NCI-H1105 (cell line): ENCODE results near the gene SIX4.
"Not testable (repeated sequence)": the region's sequence is repeated elsewhere in the genome, so short reads cannot be mapped to it uniquely, and the experiment has no call there.

Experiments used
- DNase-seq: peaks from one replicate; lab custom pipeline; 2025; lab: John Stamatoyannopoulos, UW

SIX4 gene

DNA sequence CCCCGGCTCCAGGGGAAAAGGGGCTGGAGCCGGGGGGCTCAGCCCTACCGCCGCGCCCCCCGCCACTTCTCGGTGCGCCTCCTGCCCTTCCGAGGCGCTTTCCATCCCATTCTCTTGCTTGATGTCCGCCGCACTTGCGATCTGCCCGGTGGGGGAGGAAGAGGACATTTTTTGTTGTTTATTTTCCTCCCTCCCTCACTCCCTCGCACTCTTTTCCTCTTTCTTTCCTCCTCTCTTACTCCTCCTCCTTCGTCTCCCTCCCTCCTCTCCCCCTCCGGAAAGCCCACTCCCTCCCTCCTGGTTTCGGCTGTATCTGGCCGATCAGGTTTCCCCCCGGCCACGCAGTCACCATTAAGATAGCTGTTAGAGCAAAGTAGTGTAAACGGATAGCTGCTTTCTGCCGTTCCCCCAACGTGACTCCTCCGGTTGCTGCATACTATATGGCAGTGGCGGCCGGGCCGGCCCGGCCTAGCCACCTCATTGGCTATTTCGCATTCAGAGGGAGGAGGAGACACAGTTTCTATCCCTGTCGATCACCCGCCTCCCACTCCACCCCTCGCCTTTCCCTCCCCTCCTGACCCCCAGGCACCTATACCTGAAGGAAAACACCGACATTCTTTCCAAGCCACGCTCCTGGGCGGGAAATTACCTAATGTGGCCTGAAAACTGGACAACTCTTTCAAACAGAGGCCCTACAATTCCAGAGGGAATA is at the start of gene SIX4:
Gene SIX4 (minus strand): TSS at position 445 of the 712 bp plus-strand sequence. CDS start 277 bp downstream, at position 168.
- DNase-seq = peak; percentile 93

DNA sequence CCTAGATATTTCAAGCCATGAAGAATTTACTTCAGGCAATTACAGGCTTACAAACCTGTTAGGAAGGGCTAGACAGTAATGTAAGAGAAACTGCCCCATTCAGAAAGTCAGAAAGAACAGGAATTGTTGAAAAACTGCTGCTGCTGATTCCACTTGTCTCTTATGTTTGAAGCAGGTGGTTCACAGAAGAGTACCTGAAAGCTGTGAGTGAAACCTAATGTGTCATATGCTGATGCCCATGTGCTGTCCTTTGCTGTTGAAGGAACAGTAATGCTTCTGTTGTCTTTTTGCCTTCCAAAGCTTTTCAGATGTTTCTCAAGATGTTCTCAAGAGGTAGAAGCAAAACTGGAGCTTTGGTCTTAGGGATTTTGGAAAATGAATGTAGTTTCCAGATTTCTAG is 49.4 kb upstream of the SIX4 start:
- no peak for DNase-seq

DNA sequence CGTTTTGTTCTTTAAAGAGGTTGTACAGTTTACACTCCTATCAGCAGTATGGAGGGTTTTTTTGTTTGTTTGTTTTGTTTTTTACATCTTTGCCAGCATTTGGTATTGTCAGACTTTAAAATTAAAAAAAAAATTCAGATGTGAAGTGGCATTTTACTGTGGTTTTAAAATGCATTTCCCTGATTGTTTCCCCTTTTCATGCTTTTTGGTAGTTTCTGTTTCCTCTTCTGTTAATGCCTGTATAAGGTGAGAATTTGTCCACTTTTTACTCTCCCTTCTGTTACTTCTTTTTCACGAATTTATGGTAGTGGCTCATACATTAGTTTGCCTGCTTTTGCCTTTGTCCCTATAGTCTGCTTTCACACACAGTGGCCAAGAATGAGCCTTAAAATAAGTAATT is 47.0 kb upstream of the SIX4 start:
- DNase-seq = no peak

DNA sequence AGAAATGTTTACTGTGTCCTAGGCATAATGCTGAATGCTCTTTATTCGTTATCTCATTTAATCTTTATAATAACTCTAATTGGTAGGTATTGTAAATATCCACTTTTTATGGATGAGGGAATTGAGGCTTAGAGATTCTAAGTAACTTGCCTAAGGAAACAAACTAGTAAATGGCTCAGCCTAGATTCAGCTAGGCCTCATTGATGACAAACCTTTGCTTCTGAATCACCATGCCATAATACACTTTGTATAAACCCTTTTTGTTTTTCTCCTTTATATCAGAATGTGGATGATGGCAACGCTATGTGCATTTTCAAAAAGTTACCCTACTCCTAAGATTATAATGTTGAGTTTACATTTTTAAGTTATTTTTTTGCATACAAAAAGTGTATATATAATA is 44.5 kb upstream of the SIX4 start:
- DNase-seq = no peak

DNA sequence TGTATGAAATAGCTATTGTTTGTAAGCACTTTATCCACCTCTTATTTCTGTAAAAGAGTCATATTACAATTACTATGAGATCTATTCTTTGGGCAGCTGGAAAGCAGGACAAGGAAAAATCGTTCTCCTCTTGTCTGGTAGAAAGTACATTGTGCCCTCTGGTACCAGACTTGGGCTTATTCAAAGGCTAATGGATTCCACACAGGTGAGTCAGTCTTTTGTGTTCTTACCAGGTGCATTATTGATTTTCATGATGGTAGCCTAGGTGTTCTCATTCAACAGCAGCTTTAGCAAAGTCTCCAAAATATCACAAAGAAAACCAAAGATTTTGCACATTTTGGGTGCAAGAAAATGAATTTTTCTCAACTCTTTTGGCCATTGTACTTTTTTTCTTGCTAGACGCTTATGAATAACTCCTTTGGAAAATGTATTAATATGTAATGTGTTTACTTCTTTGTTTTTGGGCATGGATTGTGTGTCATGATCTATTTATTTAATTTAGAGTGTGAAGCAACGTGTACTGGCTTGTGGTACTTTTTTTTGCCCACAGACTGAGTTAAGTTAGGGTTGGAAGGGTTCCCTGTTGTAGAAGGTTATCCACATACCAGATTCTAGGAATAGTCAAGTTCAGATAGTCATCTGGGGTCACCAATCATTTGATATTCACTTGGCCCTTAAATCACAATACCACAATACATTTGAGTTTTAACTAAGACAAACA is 36.7 kb upstream of the SIX4 start:
- peak; percentile 86 for DNase-seq

DNA sequence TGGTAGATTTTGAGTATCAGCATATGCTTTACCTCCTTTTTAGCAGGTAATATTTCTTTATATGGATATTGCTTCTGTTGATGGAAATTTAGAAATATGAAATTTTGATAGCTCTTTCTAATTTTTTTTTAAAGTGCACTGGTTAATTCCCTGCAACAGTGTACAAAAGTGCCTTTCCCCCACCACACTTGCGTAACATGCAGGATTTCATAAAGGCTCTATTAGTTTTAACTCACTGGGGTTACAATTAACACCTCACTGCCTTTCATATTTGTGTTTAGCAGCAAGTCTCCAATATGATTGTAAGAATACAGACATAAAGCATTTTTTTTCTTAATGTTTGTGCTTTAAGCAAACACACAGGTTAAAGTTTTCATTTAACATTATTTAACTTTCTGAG is 36.1 kb upstream of the SIX4 start:
- peak; percentile 49 for DNase-seq

DNA sequence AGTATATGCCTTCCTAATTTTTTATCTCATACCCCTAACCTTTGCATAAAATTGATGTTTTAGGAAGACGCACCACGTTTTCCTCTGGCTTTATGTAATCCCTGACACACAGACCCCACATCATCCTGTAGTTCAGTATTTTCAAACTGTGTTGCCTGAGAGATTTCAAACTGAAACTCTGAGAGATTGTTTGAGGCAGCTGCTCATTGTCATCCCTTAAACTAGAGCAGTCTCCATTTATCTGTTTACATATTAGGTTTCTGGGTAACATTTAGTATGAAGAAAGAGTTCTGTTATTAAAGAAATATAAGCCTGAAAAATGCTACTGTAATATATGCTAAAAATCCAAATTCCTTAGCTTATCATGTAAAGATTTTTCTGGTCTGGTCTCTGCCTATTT is 34.7 kb upstream of the SIX4 start:
- DNase-seq = peak; percentile 21

DNA sequence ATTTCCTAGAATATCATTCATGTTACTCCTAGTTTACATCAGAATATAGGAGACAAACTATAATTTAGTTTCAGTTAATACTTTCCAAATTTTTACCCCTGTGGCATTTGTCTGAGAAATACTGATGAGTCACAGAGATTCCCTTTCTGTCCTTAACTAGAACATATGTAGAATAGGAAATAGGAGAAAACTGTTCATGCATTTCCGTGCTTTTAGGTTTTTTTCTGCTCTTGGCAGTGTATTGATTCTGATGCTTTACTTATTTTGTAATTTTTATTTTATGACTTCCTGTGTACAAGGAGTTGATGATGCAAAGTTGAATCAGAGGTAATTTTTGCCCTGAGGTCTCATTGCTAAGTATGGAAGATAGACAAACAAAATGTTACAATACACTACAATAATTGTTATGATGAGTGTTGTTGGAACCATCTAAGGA is 33.4 kb upstream of the SIX4 start:
- no peak for DNase-seq

DNA sequence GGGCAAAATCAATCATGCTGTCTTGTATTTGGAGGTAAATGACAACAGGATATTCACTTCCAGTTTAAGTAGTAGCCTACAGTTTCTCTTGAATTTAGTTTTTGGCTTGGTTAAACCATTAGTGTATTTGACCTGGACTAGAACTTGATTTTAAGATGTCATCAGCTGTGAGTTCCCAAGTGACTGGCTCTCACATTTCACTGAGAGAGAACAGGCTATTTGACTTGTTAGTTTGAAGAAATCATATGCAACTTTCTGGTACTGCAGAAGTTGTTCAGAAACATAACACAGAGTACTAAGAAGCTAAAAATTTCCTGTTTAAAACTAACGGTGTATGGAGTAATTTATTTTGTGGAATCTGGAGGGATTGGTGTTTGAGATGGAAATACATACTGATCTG is 32.7 kb upstream of the SIX4 start:
- no peak for DNase-seq

DNA sequence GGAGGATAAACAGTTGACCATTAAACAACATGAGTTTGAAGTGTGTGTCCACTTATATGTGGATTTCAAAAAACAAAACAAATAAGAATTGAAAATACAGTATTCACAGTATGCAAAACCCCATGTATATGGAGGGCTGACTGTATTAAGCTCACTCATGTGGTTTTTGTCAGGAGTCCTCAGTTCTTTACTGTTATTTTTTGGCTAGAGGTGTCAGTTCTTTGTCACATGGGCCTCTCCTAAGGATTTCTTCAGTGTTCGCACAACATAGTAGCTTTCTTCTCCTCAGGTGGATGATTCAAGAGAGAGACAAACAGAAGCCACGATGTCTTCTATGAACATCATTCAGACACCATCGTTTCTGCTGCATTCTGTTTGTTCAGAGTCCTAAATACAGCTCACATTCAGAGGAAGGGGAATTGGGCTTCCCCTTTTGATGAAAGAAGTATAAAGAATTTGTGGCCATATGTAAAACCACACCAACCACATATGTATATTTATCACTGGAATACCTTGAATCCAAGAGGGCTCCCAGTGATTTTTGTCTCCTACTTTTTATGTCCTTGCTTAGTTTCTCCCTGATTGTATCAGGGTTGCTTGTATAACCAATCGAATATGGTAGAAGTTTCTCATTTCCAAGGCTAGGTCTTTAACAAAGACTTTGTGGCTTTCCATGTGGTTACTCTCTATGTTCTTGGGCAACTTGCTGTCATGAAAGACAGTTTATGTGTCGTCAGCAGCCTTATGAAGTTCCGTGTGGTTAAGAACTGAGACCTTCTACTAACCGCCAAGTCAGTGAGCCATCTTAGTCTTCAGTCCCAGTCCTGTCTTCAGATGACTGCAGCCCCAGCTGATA is 29.3 kb upstream of the SIX4 start:
- DNase-seq = no peak

DNA sequence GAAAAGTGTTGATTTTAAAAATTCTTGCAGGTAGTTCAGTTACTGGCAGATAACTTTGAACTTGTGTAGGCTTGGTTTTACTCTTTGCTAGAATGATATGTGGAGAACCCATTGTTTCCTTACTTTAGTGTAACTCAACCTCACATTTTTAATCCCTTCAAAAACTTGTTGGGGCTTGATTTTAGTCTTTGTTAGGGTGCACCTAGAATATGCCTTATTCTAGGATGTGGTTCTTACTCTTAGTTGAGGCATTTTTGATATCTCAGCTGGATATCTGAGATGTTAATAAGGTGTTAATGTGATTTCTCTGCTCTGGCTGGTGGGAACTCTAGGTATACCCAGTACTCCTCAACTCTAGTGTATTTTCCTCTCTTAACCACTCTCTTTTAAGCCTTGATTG is 20.4 kb upstream of the SIX4 start:
- DNase-seq = no peak

DNA sequence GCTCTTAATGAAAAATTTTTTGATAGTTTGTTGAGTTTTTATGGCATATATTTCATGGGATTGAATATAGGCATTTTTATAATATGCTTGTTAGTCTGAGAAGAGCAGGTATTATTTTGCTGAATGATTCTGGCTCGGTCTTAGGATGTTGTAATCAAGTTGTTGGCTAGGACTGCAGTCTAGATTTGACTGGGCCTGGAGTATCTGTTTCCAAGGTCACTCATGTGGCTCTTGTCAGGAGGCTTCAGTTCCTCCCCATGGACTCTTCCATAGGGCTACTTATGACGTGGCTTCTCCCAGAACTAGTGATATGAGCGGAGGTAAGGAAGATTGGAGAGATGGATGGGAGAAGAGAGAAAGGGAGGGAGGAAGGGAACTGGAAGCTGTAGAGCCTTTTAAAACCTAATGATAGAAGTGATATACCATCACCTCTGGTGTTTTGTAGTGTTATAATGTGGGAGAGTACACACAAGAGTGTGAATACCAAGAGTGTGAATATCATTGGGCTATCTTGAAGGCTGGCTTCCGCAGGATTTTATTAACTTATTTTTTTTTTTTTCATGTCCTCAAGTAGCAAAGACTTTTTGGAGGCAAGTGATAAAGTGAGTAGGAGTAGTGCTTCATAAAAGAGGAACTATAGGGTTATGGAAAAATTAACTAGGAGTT is 14.8 kb upstream of the SIX4 start:
- no peak for DNase-seq

DNA sequence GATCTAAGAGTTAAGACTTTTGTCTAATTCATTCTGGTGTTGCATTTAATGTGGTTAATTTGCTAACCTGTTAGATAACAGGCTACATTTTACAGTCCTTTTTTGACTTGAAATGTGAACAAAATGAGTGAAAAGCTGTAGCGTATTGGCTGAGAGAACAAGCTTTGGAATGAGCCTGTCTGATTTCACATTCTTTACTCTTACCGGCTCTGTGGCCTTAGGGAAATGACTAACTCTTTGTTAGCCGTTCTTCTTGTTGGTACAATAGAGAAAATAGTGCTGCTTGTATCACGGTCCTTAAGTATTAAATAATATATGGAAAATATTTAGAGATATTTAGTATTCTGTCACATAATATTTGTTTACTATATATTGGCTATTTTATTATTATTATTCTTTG is 12.3 kb upstream of the SIX4 start:
- peak; percentile 6 for DNase-seq

DNA sequence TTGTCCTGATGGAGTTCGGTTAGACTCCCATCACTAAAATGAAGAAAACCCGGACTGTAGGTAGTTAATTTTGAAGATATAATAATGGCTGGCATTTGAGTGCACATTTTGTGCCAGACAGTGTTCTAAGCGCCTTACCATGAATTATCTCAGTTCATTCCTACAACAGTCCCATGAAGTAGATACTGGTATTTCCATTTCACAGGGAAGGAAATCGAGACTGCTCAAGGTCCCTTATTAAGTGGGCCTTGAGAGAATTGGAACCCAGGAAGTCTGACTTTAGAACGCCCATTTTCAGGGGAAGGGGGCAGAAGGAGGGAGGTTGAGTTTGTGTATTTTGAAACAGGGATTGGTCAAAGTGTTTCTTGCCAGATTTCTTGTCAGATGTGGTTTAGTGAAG is 11.3 kb upstream of the SIX4 start:
- no peak for DNase-seq

DNA sequence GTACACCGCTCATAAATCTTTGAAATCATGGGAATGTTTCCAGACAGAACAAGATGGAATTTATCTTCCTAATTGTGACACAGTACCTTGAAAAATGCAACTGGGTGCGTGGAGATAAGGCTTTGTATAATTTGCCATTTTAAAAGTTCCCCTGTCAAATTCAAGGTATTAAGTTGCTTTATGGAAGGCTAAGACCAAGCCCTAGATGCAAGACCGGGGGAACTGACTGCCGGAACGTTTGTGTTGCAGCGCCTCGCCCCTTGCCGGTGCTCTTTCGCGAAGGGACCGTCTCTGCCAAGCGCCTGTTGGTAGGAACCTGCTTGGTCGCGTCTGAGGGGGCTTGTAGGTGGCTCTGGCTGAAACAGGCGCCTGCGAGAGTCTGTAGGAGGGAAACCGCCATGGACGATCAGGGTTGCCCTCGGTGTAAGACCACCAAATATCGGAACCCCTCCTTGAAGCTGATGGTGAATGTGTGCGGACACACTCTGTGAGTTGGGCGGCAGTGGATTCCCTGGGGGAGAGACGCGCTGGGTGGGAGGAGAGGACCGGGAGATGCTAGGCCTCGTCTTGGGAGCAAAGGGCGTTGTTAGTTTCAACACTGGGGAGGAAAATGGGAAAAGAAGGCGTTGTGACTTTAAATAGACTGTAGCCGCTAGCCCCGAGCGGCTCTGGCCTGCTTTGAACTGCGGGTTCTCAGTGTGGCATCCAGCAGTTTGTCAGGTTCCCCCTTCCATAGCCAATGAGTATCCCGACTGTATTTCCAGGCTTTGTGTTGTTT is 10.5 kb upstream of the SIX4 start, which contains the start of gene MNAT1:
Gene MNAT1 (plus strand): TSS at position 297 of the 778 bp plus-strand sequence. CDS start 102 bp downstream, at position 399.
- peak; percentile 84 for DNase-seq

DNA sequence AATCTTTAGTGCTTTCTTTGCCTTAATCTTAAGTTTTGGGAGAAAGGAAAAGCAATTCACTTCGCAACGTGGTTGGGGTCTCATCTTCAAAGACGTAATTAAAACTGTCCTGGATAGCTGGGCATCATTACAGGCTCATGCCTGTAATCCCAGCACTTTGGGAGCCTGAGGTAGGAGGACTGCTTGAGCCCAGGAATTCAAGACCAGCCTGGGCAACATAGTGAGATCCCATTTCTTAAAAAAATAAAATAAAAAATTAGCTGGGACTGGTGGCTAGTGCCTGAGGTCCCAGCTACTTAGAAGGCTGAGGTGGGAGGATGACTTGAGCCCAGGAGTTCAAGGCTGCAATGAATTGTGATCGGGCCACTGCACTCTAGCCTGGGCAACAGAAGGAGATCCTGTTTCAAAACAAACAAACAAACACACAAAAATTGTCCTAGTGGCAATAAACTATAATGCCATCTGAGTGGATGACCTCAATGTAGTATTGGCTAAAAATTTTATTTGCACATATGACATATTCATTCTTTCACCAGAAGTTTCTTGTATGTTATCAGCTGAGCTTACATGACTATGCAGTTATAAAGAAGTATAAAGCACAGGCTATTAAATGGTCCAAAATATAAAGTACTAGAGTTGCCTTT is 8.8 kb upstream of the SIX4 start:
- no peak for DNase-seq

DNA sequence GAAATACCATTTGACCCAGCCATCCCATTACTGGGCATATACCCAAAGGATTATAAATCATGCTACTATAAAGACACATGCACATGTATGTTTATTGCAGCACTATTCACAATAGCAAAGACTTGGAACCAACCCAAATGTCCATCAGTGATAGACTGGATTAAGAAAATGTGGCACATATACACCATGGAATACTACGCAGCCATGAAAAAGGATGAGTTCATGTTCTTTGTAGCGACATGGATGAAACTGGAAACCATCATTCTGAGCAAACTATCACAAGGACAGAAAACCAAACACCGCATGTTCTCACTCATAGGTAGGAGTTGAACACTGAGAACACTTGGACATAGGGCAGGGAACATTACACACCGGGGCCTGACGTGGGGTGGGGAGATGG is 7.1 kb upstream of the SIX4 start:
- not testable (repeated sequence) for DNase-seq

DNA sequence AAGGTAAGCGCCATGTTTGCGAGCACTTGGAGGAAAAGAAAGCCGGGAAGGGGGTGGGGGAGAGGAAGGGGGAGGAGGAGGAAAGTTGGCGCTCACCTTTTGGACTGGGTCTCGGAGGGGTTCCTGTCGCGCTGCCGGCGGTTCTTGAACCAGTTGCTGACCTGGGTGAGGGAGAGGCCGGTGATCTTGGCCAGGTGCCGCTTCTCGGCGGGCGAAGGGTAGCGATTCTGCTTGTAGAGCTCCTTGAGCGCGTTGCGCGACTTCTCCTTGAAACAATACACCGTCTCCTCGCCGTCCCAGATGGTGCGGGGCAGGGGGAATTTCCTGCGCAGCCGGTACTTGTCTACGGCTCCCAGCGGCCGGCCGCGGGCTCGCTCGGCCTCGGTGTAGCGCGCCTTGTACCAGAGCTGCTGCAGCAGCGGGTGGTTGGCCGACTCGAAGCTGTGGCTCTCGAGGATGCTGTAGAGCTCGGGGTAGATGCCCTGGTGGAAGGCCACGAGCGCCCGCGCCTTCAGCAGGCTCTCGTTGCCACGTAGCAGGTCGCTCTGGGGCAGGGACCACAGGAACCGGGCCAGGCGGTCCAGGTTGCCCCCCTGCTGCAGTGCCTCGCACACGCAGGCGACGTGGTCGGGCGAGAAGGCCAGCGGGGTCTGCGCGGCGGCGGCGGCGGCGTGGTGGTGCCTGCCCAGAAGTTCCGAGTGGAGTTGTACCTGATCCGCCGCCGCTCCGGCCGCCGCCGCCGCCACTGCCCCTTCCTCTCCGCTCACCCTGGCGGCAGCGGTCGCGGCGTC is 840 bp downstream of the SIX4 start:
- DNase-seq = peak; percentile 23

DNA sequence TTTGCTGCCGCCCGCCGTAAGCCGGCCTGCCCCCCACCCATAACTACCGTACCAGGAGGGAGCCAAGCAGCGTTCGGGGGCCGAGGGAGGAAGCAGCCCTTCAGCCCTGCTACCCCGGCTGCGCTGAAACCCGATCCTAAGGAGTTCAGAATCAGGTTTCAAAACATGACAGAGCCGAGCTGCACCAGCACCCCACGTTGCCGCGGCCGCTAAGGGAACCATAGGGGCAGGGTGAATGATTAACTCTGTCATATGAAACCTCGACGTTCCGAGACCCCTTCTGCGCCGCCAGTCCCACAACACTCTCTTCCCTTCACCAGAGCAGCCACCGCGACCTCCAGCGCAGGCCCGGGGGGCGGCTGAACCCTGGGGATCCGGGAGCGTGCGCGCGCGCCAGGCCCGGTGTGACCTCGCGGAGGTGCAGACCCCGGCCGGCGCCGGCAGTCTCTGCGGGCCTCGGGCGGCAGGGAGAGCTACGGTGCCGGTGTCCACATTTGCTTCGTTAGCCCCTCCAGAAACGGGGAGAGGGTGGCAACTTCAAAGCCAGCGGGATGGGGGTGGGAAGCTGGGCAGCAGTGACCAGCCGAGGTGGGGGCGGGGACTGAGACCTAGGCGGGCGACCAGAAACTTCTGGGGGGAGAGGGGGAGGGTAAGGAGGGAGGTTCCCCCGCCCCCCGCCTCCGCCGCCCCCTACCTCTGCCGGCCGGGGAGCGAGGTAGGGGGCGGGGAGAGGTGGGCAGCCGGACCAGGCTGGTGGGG is 1.6 kb downstream of the SIX4 start:
- DNase-seq = peak; percentile 71
